Peyer's patch (tissue), 4 donors: ENCODE data around the gene PDPK1.

Experiments used
- POLR2A ChIP-seq, 2 donors: fragments of 450-650 bp; IDR thresholded peaks; one replicate each; pipeline ENCODE4 v1.5.1; 2017; ENCODE audit warnings: antibody characterized with exemption in 2 of 2, mild to moderate bottlenecking in 2 of 2, moderate library complexity in 2 of 2
- TF ChIP-seq, protein P1 (sequence below), 6 experiments: fragments of 450-650 bp in 4 of 6; fragments of 200-600 bp in 2 of 6; sonication (generic) in 1 of 6; IDR thresholded peaks; one replicate each; pipeline ENCODE4 v1.5.1; 2017 to 2019; ENCODE audit warnings: antibody characterized with exemption in 6 of 6, mild to moderate bottlenecking in 3 of 6, moderate library complexity in 1 of 6

GRCh38 chr16:2523801-2524231 lies 14.0 kb upstream of the PDPK1 start:
- TF ChIP-seq, protein P1, sequence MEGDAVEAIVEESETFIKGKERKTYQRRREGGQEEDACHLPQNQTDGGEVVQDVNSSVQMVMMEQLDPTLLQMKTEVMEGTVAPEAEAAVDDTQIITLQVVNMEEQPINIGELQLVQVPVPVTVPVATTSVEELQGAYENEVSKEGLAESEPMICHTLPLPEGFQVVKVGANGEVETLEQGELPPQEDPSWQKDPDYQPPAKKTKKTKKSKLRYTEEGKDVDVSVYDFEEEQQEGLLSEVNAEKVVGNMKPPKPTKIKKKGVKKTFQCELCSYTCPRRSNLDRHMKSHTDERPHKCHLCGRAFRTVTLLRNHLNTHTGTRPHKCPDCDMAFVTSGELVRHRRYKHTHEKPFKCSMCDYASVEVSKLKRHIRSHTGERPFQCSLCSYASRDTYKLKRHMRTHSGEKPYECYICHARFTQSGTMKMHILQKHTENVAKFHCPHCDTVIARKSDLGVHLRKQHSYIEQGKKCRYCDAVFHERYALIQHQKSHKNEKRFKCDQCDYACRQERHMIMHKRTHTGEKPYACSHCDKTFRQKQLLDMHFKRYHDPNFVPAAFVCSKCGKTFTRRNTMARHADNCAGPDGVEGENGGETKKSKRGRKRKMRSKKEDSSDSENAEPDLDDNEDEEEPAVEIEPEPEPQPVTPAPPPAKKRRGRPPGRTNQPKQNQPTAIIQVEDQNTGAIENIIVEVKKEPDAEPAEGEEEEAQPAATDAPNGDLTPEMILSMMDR (IDR thresholded peaks at IDR 0.05) = peak in 1 of 6 experiments; percentile 6
- peak; percentile 38 to 54 for TF ChIP-seq POLR2A (IDR thresholded peaks at IDR 0.05)
